ACHN (cell line): ENCODE measurements around the gene NIN.

ENCODE experiments used
- DNase-seq: peaks from one replicate; pipeline ENCODE4 v3.0.0-alpha.2; 2015
- in situ Hi-C: cut with HindIII; loops from 2 replicates; pipeline ENCODE4 v1.10.0; 2017; ENCODE audit warnings: low sequenced_read_pairs, low pct_ligation_motif_present, low pct_unique_long_range_greater_than_20kb

NIN gene

DNA sequence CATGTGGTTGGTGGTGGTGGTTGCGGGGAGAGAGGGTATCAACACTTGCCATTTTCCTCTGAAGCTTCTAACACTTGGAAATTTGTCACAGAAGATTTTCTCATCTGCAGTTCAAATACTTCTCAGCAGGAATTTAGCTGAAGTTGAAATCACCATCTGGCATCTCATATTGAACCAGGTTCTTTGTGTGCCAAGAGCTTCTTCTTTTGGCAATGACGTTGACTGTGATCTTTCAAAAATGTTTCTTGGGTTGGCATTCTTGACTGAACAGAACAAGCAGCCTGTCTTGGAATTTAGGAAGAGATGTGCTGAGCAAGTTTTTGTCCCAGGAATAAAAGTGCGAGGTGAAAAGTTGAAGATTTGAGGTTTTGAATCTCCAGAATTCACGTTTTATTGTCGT, 8.7 kb upstream of the NIN start:
- DNase-seq, result no peak
- in situ Hi-C loops, result no loop called here

DNA sequence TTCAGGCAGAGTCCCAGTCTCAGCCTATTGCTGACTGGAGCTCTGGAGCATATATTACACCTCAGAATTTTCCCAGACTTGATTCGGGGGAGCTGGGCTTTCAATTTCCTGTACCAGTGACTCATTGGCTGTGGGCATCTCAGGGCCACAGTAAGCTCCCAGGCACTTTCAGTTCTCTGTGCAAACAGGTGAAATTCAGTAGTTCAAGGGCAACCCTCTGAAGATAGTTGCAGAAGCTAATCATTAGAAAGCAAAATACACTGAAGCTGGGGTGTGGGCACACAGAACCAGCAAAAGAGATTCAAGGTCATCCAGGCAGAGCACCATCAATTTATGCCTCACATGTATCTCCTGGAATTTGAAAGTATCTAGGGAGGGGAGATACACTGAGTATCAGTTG, 8.1 kb upstream of the NIN start:
- peak; percentile 32 for DNase-seq
- in situ Hi-C loops, result no loop called here

DNA sequence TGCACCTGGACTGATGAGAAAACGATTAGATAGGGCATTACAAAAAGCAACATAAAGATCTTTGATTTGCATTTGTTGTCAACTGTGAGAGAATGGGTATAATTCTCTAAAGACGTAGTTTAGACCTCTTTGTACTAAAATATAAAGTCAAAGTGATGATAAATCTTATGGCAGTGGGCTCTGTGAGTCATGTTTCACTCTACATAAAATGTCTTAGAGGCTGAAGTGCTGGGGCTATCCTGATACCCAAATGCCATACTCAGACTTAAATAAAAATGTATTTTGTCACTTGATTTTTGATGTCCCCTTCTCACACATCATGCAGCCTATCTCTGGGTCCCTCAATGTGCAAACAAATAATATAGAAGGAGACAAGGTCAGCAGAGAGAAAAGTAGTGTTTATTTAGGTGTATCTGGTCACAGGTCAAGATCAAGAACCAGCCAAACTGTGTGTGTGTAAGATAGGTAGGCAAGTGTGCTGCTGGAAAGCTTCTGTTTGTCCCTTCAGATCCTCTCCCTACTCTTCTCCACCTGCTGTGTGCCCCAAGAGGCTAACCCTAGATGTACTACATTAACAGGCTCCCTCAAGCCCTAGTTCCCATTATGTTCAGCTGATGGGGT, 7.0 kb upstream of the NIN start:
- no peak for DNase-seq
- in situ Hi-C loops, result no loop called here

DNA sequence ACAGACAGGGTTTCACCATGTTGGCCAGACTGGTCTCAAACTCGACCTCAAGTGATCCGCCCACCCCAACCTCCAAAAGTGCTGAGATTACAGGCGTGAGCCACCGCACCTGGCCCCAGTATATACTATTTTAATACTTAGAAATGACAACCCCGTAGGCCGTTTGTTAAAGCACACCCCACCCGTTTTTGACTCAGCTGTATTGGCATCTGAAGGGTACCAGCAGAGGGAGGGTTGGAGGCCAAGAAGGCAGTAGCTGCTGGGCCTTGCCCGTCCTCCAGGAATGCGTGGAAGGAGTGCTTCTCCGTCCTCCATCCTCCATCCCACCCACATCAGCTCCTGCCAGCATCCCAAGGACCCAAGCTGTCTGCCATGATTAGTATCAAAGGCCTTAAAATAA, 6.3 kb upstream of the NIN start:
- no peak for DNase-seq
- in situ Hi-C loops, result no loop called here

DNA sequence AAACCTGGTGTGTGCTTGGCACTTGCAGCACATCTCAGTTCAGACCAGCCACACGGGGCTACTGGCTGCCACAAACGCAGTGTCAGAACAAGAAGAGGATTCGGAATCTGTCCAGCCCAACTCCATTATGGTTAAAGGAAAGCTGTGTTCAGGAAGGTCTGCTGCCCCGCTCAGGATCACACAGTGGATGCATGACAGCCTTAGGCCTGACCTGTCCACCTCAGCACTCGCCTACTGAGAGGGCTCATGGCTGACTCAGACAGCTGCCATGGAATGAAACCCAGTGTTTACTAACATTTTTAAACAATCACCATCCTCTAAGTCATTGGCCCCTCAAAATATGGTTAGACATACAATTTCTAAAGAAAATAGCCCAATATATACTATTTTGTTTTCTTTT, 5.6 kb upstream of the NIN start:
- in situ Hi-C loops, result no loop called here

DNA sequence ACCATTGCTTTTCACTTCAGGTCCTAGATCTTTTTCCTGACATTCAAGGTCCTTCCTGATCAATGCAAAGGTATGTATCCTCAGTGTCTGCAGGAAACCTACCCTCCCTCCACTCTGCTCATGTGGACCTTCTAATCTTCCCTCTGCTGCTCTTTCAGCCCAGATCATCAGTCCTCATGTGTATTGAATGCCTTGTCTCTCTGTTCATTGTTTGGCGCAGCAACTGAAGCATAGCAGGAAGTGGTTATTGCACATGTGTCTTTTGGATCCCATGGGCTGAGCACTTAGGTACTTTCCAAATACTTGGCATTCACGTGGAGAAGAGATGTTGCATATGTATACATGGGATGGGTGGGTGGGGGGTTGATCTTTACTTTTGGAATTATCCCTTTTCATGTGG, 4.3 kb upstream of the NIN start:
- no peak for DNase-seq
- in situ Hi-C loops, result no loop called here

More for the DNA sequence above, 5.6 kb upstream of the NIN start:
- DNase-seq, result peak; percentile 39

DNA sequence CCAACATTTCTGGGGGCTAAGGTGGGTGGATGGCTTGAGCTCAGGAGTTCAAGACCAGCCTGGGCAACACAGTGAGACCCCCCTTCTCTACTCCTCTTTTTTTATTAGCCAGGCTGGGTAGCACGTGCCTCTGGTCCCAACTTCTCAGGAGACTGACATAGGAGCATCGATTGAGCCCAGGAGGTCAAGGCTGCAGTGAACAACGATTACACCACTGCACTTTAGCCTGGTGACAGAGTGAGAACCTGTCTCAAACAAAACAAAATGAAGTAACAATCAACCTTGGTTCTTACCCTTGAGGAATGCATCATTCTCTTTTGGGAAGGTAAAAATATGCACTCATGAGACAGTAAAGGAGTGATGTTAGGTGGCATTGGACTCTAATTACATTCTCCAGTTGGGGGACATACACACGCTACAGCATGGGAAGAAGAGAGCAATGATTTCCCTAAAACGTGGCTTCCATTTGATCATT, 3.9 kb upstream of the NIN start:
- no peak for DNase-seq
- in situ Hi-C loops, result no loop called here

DNA sequence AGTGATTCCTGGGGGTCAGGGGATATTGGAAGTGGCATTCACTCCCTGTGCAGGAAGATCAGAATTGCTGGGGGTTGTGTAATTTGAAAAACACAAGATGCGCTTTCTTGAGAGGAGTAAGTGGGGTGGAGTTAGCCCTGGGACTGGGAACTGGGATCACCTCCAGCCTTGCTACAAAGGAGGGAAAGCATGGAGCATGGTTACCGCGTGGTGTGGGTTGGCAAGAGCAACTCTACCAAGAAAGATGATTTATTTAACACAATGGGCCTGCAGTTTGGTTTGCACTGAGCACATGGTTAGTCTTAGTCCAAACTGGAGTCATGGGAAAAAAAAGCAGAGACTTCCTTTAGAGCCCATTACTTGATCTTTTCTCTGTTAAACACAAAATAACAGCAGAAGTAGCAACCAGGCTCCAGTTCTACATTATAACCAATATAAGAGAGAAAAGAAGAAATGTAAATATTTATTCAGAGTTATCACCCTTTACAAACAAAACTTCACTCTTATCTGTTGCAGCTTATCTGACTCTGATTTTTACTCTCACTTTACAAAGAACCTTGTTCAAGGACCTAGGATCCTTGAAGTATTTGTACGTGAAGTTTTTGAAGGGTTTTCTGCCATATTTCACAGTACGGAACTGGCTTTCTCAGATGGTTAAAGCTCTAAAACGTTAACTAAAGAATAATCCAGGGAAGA, 2.1 kb upstream of the NIN start:
- no peak for DNase-seq
- in situ Hi-C loops, result no loop called here

DNA sequence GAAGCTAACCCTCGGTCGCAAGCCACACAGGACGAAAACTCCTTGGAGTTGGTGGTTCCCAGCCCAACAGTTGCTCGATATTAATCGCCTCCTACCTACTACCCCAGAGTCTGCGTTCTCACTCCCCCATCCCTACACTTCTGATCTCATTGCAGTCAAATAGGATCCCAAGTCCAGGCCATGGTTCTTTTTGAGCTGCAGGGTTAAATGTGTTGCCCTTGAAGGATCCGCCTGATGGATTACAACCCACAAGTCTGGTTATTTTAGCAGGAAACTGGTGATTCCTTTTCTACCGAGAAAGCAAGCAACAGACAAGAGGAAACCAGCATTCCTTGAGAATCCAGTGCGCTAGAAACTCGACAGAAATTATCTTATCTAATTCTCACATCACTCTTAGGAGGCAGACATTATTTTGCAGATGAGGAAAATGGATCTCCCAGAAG, 785 bp upstream of the NIN start:
- in situ Hi-C loops, result no loop called here
- DNase-seq, result no peak

DNA sequence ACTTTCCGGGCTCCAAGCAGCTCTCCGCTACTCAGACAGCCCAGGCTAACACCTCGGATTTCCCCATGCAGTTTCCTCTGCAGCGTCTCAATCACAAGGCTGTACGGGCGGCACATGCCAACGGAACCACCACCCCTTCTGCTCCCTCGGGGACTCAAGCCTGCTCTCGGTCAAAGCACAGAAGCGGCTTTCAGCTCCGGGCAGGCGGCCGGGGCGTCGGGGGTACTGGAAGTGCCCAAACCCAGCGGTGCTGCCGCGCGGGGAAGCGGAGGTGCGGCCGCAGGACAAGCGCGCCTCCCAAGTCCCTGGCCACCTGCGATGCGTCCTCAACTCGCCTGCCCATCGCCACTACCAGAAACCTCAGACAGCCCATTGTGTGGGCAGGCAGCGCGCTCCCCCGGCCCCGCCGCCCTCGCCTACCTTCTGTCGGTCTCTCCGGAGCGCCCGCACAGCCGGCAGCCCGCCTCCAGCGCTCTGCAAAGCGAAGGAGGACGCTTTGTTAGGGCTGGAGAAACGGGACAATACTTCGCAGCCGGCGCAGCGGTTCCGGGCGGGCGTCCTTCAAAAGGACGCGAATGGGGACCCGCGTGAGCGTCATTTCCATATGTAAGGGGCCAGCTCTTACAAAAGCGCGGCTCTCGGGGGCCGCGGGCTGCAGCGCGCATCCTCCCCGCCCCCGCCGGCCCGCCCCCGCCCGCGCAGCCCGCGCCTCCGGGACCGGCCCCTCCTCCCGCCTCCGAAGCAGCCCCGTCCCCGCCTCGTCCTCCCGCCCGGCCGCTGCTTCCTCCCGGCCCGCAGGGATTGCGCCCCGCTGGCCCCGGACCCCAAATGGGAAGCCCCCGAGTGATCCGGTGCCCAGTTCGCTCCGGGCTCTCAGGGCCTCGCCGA, 674 bp downstream of the NIN start:
- peak; percentile 39 for DNase-seq
- in situ Hi-C loops, result no loop called here

DNA sequence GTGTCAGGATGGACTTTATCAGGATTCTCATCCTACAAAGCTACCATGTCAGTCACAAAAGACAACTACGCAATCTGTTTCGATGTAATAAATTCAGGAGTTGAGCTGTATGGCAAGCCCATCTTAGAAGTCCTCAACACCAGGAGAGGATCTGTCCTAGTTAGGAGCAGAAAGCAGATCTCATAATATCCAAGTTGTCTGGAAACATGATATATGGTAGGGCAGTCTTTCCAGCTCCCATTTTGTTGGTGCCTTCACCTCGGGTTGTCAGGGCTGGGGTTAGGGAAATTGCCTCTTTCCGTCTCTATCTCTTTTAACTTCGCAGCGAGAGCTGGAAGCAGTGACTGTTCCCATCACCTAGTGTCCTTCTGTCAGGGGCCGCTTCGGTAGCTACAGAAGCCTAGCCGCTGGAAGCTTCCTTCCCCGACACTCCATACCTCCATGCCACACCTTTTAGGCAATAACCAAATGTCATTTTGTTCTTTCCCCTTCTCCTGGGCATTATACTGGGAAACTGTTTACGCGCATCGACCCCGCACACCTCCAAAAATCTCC, 1.4 kb downstream of the NIN start:
- peak; percentile 13 for DNase-seq
- in situ Hi-C loops, result no loop called here

DNA sequence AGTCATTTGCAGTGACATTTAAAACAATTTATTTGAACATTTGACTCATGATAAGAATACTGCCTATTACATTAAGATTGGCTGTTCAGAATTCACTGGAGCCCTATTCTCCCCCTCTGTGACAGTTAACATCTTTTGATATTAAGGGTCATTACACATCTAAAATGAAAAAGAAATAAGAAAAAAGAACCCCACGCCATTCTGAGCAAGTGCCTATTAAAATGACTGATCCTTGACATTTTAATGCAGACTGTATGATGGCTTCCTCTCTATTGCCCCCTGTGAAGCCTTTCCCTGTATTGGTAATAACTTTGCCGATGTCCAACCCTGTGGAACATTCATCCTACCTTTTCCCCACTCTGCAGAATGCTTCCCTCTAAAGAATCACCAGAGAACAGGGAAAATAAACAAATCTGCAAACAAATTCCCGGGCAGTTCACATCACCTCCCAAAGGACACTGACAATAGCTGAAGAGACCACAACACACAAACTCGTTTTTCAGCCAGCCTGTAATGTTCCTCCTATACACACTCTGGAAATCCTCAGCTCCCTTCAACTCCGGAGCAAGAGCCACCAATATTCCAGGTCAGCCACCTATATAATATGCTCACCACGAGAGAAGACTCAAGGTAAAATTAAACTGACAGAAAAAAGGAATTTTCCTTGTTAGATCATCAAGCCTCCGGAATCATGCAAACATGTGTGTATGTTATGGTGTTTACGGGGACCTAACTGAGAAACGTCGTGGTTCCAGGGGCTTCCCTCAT, 2.1 kb downstream of the NIN start:
- in situ Hi-C loops, result no loop called here
- DNase-seq, result no peak

DNA sequence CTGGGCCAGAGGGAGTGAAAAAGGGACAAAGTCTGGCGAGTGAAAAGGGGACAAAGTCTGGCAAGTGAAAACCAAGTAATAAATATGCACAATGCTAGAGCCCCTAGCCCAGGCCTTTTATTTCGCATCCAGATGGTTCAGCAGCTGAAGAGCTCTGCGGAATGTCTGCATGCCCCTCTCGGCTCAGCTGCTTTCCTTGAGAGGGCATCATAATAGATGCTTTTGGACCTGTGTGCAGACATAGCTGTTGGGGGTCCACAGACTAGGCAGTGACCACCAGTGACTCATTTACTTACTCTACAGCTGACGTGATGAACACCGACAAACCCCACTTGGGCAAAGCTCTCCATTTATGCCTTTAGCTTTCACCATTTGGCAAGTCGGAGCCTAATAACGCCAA, 4.3 kb downstream of the NIN start:
- in situ Hi-C loops, result no loop called here

DNA sequence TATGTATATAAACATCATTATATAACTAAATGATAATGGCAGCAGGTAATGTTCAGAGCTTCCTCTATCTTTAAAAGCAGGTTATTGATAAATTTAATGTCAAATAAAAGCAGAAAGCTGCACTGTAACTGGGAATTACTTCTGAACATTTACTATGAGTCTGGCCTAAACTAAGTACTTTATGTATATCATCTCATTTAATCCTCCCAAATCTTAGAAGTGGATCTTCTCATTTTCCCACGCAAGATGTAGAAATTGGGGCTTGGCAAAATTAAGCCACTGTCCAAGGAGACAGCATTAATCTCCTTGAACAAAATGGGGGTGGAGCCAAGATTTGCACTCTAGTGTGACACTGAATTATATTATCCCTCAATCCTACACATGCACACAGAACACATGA, 5.7 kb downstream of the NIN start:
- DNase-seq, result no peak
- in situ Hi-C loops, result no loop called here

More for the DNA sequence above, 4.3 kb downstream of the NIN start:
- no peak for DNase-seq

DNA sequence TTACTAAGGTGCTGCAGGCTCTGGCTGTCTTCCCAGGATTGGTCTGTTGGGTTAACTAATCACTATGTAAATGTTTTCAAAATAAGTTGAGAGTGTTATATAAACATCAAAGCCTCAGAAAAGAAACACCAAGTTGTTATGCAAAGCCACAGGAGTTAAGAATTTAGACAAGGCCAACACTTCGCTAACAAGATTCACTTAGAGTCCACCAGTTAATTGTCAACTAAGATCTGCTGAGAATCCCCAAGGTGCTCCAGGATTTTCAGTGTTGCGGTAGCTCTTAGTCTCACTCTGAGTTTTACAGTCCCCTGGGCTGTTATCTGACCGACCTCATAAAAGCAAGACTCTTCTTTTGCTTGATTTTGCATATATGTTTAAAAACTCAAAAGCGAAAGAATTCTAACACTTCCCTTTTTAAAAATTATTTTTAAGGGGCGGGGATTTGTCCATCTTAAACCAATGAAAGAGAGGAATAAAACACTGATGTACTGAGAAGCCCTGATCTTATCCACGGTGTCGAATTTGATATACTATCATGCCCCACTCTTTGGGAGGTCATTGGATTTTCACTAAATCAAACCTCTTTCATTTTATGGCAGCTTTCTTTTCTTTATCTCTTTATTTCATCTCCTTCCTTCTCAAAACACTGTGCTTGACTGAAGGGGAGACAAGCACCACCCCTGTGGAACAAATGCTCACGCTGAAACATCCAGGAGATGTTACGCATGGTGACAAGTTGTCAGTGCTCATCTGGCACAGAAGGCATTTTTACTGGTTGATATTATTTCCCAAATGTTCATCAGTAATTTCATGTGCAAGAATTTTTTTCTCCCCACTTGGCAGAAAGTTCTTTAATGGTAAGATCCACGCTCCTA, 7.0 kb downstream of the NIN start:
- in situ Hi-C loops, result no loop called here
- no peak for DNase-seq

DNA sequence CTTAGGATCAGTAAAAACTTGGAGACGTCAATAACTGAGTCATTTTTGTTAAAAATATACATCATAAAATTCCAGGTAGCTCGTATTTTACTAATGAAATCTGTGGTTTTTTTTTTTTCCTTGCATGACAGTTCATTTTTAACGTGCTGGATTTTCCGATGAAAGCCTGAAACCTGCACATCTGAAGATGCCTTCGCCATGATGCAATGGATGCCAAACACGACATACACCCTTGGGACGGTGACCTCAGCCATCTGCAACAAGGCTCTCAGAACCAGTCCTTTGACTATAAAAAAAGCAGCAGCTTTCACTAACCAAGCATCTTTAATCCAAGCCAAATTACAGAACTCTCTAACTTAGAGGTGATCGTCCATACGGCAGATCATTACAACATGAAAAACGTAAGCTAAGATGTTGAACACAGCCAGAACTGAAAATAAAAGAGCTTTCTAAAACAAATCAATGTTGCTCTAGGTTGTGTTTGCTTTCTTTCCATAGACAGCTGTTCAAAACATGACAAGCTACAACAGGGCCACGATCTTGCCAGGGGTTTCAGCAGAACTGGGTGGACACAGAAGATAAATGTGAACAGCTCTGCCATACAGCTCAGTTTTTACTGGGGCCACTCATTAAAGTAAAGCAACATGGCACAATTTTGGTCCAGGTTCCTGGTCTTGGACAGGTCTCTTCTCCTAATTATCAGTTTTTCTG, 7.8 kb downstream of the NIN start:
- in situ Hi-C loops, result no loop called here
- no peak for DNase-seq

DNA sequence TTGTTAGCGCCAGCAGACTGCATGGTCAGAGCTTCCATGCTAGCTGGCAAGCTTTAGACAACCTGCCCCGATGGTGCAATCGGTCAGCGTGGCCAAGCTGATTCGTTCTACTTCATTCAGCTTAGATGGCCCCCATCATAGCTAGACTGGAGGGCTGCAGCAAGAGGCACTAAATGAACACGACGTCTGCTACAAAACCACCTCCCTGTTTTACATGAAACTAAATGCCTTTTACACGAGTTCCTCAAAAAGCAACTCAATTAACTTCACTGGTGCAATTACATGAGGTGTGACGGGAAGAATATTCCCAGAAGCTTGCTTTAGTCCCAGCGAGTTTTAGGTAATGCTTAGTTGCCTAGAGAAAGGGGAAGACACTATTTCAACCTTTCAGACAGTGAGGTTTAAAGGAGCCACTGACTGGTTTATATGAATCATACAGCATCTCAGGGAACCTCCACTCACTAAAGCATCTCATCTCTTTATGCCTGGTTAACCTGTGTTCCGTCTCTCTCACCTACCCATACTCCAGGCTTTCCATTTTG, 8.4 kb downstream of the NIN start:
- in situ Hi-C loops, result no loop called here
- no peak for DNase-seq
